Small intestine (tissue), 7 donors: Measurements from ENCODE around the gene MRPL37. TPM values are rescaled to one million over a fixed set of nuclear protein-coding genes. Genes with fewer than 3 reads are reported as not detected.
"Not testable (repeated sequence)": the region's sequence is repeated elsewhere in the genome, so short reads cannot be mapped to it uniquely, and the experiment has no call there.

Experiments used
- DNase-seq, 2 donors: peaks; one replicate each; pipeline versions ENCODE4 v3.0.0 to v3.0.0-alpha.2; 2013
- FAIRE-seq: peaks from 2 replicates; lab custom pipeline; 2012; peaks lifted over from hg19 to GRCh38; lab: Jason Lieb, UNC
- H3K27ac ChIP-seq, 3 donors: one replicate each; pipeline ENCODE4 v1.5.1; 2013; ENCODE audit warnings: low read length in 2 of 3, mild to moderate bottlenecking in 2 of 3, control low read depth in 1 of 3, inconsistent platforms in 1 of 3, low read depth in 1 of 3, moderate library complexity in 1 of 3
- H3K27me3 ChIP-seq, 3 donors: one replicate each; pipeline ENCODE4 v1.6.1; 2013; ENCODE audit warnings: low read length in 3 of 3, inconsistent platforms in 1 of 3; ENCODE audit not compliant: control insufficient read depth in 3 of 3, insufficient read depth in 3 of 3
- H3K36me3 ChIP-seq, 3 donors: one replicate each; pipeline ENCODE4 v1.6.1; 2013; ENCODE audit warnings: low read length in 3 of 3, inconsistent platforms in 1 of 3, low read depth in 1 of 3, mild to moderate bottlenecking in 1 of 3, moderate library complexity in 1 of 3; ENCODE audit not compliant: control insufficient read depth in 3 of 3, insufficient read depth in 2 of 3
- H3K4me1 ChIP-seq, 3 donors: one replicate each; pipeline ENCODE4 v1.6.1; 2013; ENCODE audit warnings: low read length in 2 of 3, inconsistent platforms in 1 of 3, low read depth in 1 of 3, mild to moderate bottlenecking in 1 of 3, moderate library complexity in 1 of 3; ENCODE audit not compliant: control insufficient read depth in 3 of 3, insufficient read depth in 2 of 3
- H3K4me3 ChIP-seq, 3 donors: one replicate each; pipeline ENCODE4 v1.5.1; 2013; ENCODE audit warnings: low read length in 3 of 3, control low read depth in 1 of 3, inconsistent platforms in 1 of 3, low read depth in 1 of 3, mild to moderate bottlenecking in 1 of 3, moderate library complexity in 1 of 3
- H3K9me3 ChIP-seq, 2 donors: one replicate each; pipeline ENCODE4 v1.6.1; 2013; ENCODE audit warnings: low read depth in 1 of 2, low read length in 1 of 2; ENCODE audit not compliant: control insufficient read depth in 2 of 2, insufficient read depth in 1 of 2
- WGBS, 3 donors: extraction: QIAGEN DNeasy Blood & Tissue Kit; methylation state at CpG; one replicate each; pipeline ENCODE4 v1.1.7; 2013; 5-methylcytosine and 5-hydroxymethylcytosine counted together
- polyA plus RNA-seq, 4 donors: library from polyadenylated mRNA; stranded (reverse) in 3 of 4; unstranded in 1 of 4; fragments of 200-250 nt in 3 of 4; fragments of 120-200 nt in 1 of 4; gene quantifications; one replicate each; pipeline versions ENCODE4 v1.2.1 to v1.2.3, GENCODE V29; 2013
- donor health status: healthy with polysubstance abuse.
- donor health status: control.
- donor health status: control.
- donor health status: Bipolar disorder and iron deficiency.
- donor health status: healthy.

MRPL37 gene
- polyA plus RNA-seq, 4 donors: 47.6 to 92.9 (median 69.6) TPM

DNA sequence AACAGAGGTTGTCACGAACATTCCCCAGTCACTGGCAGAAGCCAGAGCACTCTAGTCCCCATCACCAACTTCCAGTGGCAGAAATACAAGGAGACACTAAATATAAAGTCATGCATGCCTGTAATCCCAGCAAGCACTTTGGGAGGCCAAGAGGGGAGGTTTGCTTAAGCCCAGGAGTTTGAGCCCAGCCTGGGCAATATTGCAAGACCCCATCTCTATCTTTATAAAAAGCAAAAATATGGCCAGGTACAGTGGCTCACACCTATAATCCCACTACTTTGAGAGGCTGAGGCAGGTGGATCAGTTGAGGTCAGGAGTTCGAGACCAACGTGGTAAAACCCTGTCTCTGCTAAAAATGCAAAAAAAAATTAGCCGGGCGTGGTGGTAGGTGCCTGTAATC, 6.5 kb upstream of the MRPL37 start:
- DNase-seq (no peak), FAIRE-seq (no peak)
- Histone ChIP-seq H3K36me3 (peaks cover 0 to 46% (median 2%) of the 10 kb centered on the region in 3 donors), H3K4me1 (no peaks in the 10 kb centered on the region), H3K27ac (no peak overlapping the region), H3K4me3 (no peak overlapping the region), H3K9me3 (no peaks in the 10 kb centered on the region), H3K27me3 (no peaks in the 10 kb centered on the region)
- WGBS, 3 donors: 93 to 95% (median 94%) methylated on average over 5 of the region's 5 CpGs

DNA sequence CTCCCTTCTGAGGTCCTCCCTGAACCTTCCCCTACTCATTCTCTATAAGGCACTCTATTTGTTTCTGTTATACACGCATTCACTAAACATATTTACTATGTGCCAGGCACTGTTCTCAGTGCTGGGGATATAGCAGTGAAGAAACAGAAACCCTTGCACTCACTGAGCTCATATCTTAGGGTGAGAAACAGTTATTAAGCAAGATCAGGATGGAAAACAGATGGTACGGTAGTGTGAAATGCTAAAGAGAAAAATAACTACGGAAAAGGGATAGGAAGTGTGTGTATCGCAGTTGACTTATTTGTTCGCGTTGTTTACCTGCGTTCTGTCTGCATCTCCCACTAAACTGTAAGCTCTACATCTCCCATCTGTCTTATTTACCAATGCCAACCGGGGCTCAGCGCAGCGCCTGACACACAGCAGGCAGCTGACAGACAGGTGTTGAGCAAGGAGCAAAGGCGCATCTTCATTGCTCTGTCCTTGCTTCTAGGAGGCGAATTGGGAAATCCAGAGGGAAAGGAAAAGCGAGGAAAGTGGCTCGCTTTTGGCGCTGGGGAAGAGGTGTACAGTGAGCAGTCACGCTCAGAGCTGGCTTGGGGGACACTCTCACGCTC, 709 bp upstream of the MRPL37 start:
- Histone ChIP-seq H3K27ac (peak overlapping the region; percentile 27 to 76 (median 32)), H3K4me3 (peak overlapping the region in 2 of 3 donors; percentile 70 to 77), H3K27me3 (no peaks in the 10 kb centered on the region), H3K36me3 (peaks cover 0 to 23% (median 0%) of the 10 kb centered on the region in 3 donors), H3K9me3 (no peaks in the 10 kb centered on the region), H3K4me1 (peaks cover 0 to 16% (median 4%) of the 10 kb centered on the region in 3 donors)
- FAIRE-seq (no peak), DNase-seq (no peak)
- WGBS, 3 donors: 5 to 10% (median 5%) methylated on average over 17 of the region's 17 CpGs

DNA sequence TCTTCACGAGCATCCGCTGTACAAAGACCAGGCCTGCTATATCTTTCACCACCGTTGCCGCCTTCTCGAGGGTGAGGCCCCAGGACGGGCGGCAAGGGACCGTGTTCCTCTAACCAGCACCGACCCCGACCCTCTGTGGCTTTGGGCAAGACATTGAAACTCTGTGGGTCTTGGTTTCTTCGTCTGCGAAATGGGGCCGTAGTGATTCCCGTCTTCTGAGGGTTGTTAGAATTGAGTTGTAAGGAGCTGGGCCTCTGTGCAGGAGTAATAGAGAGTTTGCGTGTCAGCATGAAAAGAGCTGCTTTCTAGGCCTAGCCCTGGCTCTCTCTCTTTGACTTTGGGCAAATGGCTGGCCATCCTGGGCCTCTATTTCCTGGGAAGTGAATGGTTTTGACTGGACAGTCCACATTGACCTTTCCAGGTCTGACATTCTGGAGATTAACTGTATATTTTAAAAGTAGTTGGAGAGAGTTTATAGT, 591 bp downstream of the MRPL37 start:
- FAIRE-seq: no peak
- no peak for DNase-seq
- Histone ChIP-seq H3K9me3 (no peaks in the 10 kb centered on the region), H3K4me3 (peak overlapping the region; percentile 70 to 90 (median 77)), H3K27ac (peak overlapping the region in 2 of 3 donors; percentile 31 to 72), H3K4me1 (peaks cover 0 to 16% (median 4%) of the 10 kb centered on the region in 3 donors), H3K27me3 (no peaks in the 10 kb centered on the region), H3K36me3 (peaks cover 0 to 23% (median 4%) of the 10 kb centered on the region in 3 donors)
- WGBS, 3 donors: 0 to 1% (median 0%) methylated on average over 14 to 15 of the region's 15 CpGs

DNA sequence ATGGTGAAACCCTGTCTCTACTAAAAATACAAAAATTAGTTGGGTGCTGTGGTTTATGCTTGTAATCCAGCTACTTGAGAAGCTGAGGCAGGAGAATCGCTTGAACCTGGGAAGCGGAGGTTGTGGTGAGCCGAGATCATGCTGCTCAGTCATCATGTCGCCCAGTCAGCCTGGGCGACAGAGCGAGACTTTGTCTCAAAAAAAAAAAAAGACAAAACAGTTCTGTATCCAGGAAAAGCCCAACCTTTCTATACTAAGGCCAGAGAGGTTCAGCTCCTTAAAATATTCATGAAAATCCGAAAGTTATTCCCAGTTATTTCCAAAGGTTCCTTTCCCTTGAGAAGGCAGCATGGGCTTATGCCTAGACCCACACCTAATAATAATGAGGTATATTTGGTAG, 4.2 kb downstream of the MRPL37 start:
- no peak for DNase-seq
- H3K36me3 ChIP-seq: peaks cover 4 to 30% (median 11%) of the 10 kb centered on the region in 3 donors
- H3K27ac ChIP-seq: no peak overlapping the region
- peaks cover 0 to 9% (median 4%) of the 10 kb centered on the region in 3 donors for H3K4me1 ChIP-seq
- WGBS, 3 donors: 82 to 85% (median 85%) methylated on average over 7 of the region's 7 CpGs
- FAIRE-seq: no peak
- no peaks in the 10 kb centered on the region for H3K9me3 ChIP-seq
- no peak overlapping the region for H3K4me3 ChIP-seq
- H3K27me3 ChIP-seq: no peaks in the 10 kb centered on the region

DNA sequence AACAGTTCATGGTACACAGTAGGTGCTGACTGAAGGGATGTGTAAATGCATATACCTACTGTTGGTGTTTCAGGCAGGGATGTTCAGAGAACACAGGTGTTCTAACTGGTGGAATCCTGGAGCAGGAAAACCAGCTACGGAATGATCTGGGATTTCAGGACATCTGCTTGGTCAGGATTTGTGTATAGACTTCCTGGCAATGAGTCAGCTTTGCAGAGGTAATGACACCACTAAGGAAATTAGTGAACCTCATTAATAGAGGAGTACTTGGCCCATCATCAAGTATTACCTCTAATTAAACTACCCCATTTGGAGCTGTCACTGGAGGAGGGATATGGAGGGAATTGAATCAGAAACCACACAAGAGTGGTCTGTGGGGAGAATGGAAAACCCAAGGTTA, 7.3 kb downstream of the MRPL37 start:
- FAIRE-seq (no peak), DNase-seq (no peak)
- H3K9me3 ChIP-seq: no peaks in the 10 kb centered on the region
- 29 to 83% (median 79%) methylated on average over 1 of the region's 1 CpG for whole genome bisulfite sequencing, 3 donors
- peaks cover 16 to 50% (median 17%) of the 10 kb centered on the region in 3 donors for H3K36me3 ChIP-seq
- no peaks in the 10 kb centered on the region for H3K27me3 ChIP-seq
- H3K4me1 ChIP-seq: no peaks in the 10 kb centered on the region
- no peak overlapping the region for H3K4me3 ChIP-seq
- H3K27ac ChIP-seq: no peak overlapping the region

DNA sequence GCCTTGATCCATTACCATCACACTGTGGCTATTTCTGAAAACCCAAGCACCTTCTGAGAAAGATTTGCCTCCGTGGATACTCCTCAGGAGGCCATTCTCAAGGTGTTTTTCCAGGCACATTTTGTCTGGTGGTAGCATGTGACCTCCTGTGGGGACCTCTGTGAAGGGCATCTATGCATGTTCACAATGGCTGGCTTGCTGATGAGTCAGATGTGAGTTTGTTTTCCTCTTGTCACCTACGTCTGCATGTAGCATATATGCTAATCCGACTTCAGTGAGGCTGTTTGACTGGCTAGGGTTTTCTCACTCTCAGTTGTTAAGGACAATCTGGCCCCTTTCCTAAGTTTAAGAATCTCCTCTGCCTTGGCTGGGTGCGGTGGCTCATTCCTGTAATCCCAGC, 7.9 kb downstream of the MRPL37 start:
- not testable (repeated sequence) for DNase-seq, H3K27me3 ChIP-seq, FAIRE-seq, H3K4me1 ChIP-seq, H3K4me3 ChIP-seq, H3K27ac ChIP-seq, H3K9me3 ChIP-seq
- H3K36me3 ChIP-seq: peaks cover 21 to 51% (median 23%) of the 10 kb centered on the region in 3 donors
- WGBS, 3 donors: 70 to 85% (median 73%) methylated on average over 4 of the region's 4 CpGs

DNA sequence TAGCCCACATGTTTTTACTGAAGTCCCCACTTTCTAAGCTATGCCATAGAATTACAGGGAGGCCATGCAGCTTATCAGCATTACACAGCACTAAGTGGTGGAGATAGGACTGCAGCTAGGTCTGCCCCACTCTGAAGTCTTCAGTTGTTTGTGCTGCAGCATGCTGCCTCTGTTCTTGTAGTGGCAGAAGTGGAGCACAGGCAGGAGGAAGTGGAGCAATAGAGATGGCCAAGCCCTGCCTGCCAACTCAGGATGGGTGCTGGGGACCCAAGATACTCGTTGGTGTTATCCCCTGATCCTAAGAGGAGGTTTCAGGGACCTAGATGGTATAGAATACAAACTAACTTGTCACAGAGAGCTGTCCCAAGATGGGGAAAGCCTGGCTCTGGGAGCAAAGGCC, 12.9 kb downstream of the MRPL37 start:
- WGBS, 3 donors: 47 to 73% (median 61%) methylated on average over 1 of the region's 1 CpG
- peaks cover 28 to 77% (median 43%) of the 10 kb centered on the region in 3 donors for H3K36me3 ChIP-seq

DNA sequence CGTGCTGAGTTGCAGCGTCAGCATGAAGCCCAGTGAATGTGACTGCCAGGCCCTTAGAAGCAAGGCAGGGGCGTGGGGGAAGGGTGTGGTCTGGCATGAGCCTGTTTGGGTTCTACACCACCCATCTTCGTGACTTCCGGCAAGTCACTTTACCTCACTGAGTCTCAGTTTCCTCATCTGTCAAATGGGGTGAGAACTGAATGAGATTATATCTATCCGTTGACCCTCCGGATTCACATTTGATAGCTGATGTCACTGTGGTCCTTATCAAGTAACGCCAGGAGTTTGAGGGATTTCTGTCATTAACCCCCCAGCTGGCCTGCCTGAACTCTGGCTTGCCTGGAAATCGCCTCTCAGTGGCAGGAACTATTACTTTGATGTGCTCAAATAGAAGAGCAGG, 15.6 kb downstream of the MRPL37 start:
- DNase-seq (no peak), FAIRE-seq (no peak)
- Histone ChIP-seq H3K4me3 (no peak overlapping the region), H3K4me1 (peaks cover 2 to 16% (median 10%) of the 10 kb centered on the region in 3 donors), H3K36me3 (peaks cover 23 to 87% (median 38%) of the 10 kb centered on the region in 3 donors), H3K9me3 (no peaks in the 10 kb centered on the region), H3K27me3 (no peaks in the 10 kb centered on the region), H3K27ac (no peak overlapping the region)
- WGBS, 3 donors: 95 to 97% (median 97%) methylated on average over 8 to 9 of the region's 9 CpGs

More for the DNA sequence above, 12.9 kb downstream of the MRPL37 start:
- H3K27me3 ChIP-seq: no peaks in the 10 kb centered on the region
- no peaks in the 10 kb centered on the region for H3K9me3 ChIP-seq
- no peak overlapping the region for H3K4me3 ChIP-seq
- no peak for DNase-seq
- no peaks in the 10 kb centered on the region for H3K4me1 ChIP-seq
- H3K27ac ChIP-seq: no peak overlapping the region
- no peak for FAIRE-seq
